H9 (cell line): ENCODE measurements around the gene GTF2E1. TPM values are rescaled to one million over a fixed set of nuclear protein-coding genes. Genes with fewer than 3 reads are reported as not detected.
A peak's percentile ranks its signal among the peaks of the same experiment; 100 is the strongest.
"Not testable (repeated sequence)": the region's sequence is repeated elsewhere in the genome, so short reads cannot be mapped to it uniquely, and the experiment has no call there.

Experiments used
- DNase-seq: peaks from one replicate; pipeline ENCODE4 v3.0.0-alpha.2; 2017
- H2AFZ ChIP-seq: one replicate; pipeline ENCODE4 v1.6.1; 2013; ENCODE audit warnings: mild to moderate bottlenecking, low read length, control low read depth, moderate library complexity
- H2AK5ac ChIP-seq: 2 replicates; pipeline ENCODE4 v1.6.1; 2013; ENCODE audit warnings: low read length, control low read depth, mixed read lengths; ENCODE audit not compliant: insufficient read length
- H2BK120ac ChIP-seq: one replicate; pipeline ENCODE4 v1.6.1; 2013; ENCODE audit warnings: low read depth, mild to moderate bottlenecking, low read length, control low read depth, inconsistent platforms; ENCODE audit not compliant: poor library complexity, severe bottlenecking
- H2BK12ac ChIP-seq: 2 replicates; pipeline ENCODE4 v1.6.1; 2013; ENCODE audit warnings: low read length, control low read depth, mixed read lengths, low read depth; ENCODE audit not compliant: insufficient read length
- H2BK15ac ChIP-seq: 2 replicates; pipeline ENCODE4 v1.6.1; 2013; ENCODE audit warnings: low read depth, low read length, control low read depth
- H2BK20ac ChIP-seq: one replicate; pipeline ENCODE4 v1.6.1; 2013; ENCODE audit warnings: low read depth, mild to moderate bottlenecking, low read length, control low read depth, inconsistent platforms; ENCODE audit not compliant: poor library complexity, severe bottlenecking
- H2BK5ac ChIP-seq: 2 replicates; pipeline ENCODE4 v1.6.1; 2013; ENCODE audit warnings: low read length, control low read depth, mixed read lengths; ENCODE audit not compliant: insufficient read length
- H3K14ac ChIP-seq: 2 replicates; pipeline ENCODE4 v1.6.1; 2013; ENCODE audit warnings: low read length, control low read depth; ENCODE audit not compliant: insufficient read depth
- H3K18ac ChIP-seq: 2 replicates; pipeline ENCODE4 v1.6.1; 2013; ENCODE audit warnings: low read depth, mild to moderate bottlenecking, mixed read lengths, low read length, control low read depth; ENCODE audit not compliant: insufficient read length
- H3K23ac ChIP-seq: 2 replicates; pipeline ENCODE4 v1.6.1; 2013; ENCODE audit warnings: low read length, control low read depth, mixed read lengths, low read depth; ENCODE audit not compliant: insufficient read length
- H3K23me2 ChIP-seq: 2 replicates; pipeline ENCODE4 v1.6.1; 2013; ENCODE audit warnings: low read depth, mild to moderate bottlenecking, mixed read lengths, low read length, control low read depth; ENCODE audit not compliant: insufficient read length, poor library complexity, severe bottlenecking
- H3K27ac ChIP-seq: 2 replicates; pipeline ENCODE4 v1.5.1; 2013; ENCODE audit warnings: low read length, control low read depth, mixed read lengths, low read depth; ENCODE audit not compliant: insufficient read length
- H3K27me3 ChIP-seq: 2 replicates; pipeline ENCODE4 v1.6.1; 2013; ENCODE audit warnings: low read length, control low read depth, inconsistent platforms; ENCODE audit not compliant: insufficient read depth
- H3K4ac ChIP-seq: 2 replicates; pipeline ENCODE4 v1.6.1; 2013; ENCODE audit warnings: low read depth, mild to moderate bottlenecking, control low read depth, inconsistent platforms, low read length, moderate library complexity
- H3K4me1 ChIP-seq: 2 replicates; pipeline ENCODE4 v1.6.1; 2013; ENCODE audit warnings: low read length, control low read depth, inconsistent platforms; ENCODE audit not compliant: insufficient read depth
- H3K4me2 ChIP-seq: 2 replicates; pipeline ENCODE4 v1.6.1; 2013; ENCODE audit warnings: low read length, control low read depth, mixed read lengths; ENCODE audit not compliant: insufficient read length, insufficient read depth
- H3K56ac ChIP-seq: 2 replicates; pipeline ENCODE4 v1.6.1; 2013; ENCODE audit warnings: low read depth, mild to moderate bottlenecking, mixed read lengths, low read length, control low read depth; ENCODE audit not compliant: insufficient read length
- H3K79me1 ChIP-seq: 2 replicates; pipeline ENCODE4 v1.6.1; 2013; ENCODE audit warnings: low read depth, mild to moderate bottlenecking, moderate library complexity, low read length, control low read depth, inconsistent platforms; ENCODE audit not compliant: insufficient read depth, poor library complexity, severe bottlenecking
- H3K79me2 ChIP-seq: 2 replicates; pipeline ENCODE4 v1.6.1; 2013; ENCODE audit warnings: low read length, control low read depth, inconsistent platforms; ENCODE audit not compliant: insufficient read depth
- H3K9ac ChIP-seq: 2 replicates; pipeline ENCODE4 v1.6.1; 2013; ENCODE audit warnings: low read length, control low read depth, mixed read lengths; ENCODE audit not compliant: insufficient read length; ENCODE audit errors: extremely low read depth
- H3K9me3 ChIP-seq: one replicate; pipeline ENCODE4 v1.6.1; 2013; ENCODE audit warnings: low read depth, low read length, inconsistent platforms; ENCODE audit not compliant: control insufficient read depth
- H3T11ph ChIP-seq: one replicate; pipeline ENCODE4 v1.6.1; 2013; ENCODE audit warnings: mild to moderate bottlenecking, low read length, control low read depth, inconsistent platforms
- H4K20me1 ChIP-seq: one replicate; pipeline ENCODE4 v1.6.1; 2013; ENCODE audit not compliant: control insufficient read depth, insufficient read length, insufficient read depth
- H4K5ac ChIP-seq: 2 replicates; pipeline ENCODE4 v1.6.1; 2013; ENCODE audit warnings: low read depth, mild to moderate bottlenecking, mixed read lengths, low read length, control low read depth; ENCODE audit not compliant: insufficient read length
- H4K8ac ChIP-seq: replicated peaks from 2 replicates; pipeline ENCODE4 v1.6.1; 2013; ENCODE audit warnings: low read length, control low read depth, mixed read lengths, low read depth; ENCODE audit not compliant: insufficient read length
- H4K91ac ChIP-seq: 2 replicates; pipeline ENCODE4 v1.6.1; 2013; ENCODE audit warnings: low read depth, mild to moderate bottlenecking, moderate library complexity, mixed read lengths, low read length, control low read depth; ENCODE audit not compliant: insufficient read length
- H3K27ac Mint-ChIP-seq, 3 experiments: 2 replicates in 2 of 3; 3 replicates in 1 of 3; pipeline ENCODE4 v1.8.0; 2020 to 2021; ENCODE audit warnings: mixed read lengths in 3 of 3, mild to moderate bottlenecking in 1 of 3, moderate library complexity in 1 of 3
- H3K27me3 Mint-ChIP-seq: 2 replicates; pipeline ENCODE4 v1.8.0; 2021; ENCODE audit warnings: low read depth, mild to moderate bottlenecking, moderate library complexity, mixed read lengths
- H3K36me3 Mint-ChIP-seq, 3 experiments: 2 replicates in 2 of 3; 3 replicates in 1 of 3; pipeline ENCODE4 v1.8.0; 2020 to 2021; ENCODE audit warnings: low read depth in 3 of 3, mixed read lengths in 3 of 3; ENCODE audit not compliant: insufficient read depth in 1 of 3
- H3K4me1 Mint-ChIP-seq, 2 experiments: 2 replicates each; pipeline ENCODE4 v1.8.0; 2020; ENCODE audit warnings: mixed read lengths in 2 of 2
- H3K4me3 Mint-ChIP-seq, 2 experiments: 2 replicates in 1 of 2; 3 replicates in 1 of 2; pipeline ENCODE4 v1.8.0; 2020 to 2021; ENCODE audit warnings: mild to moderate bottlenecking in 2 of 2, mixed read lengths in 2 of 2, moderate library complexity in 1 of 2
- H3K9me3 Mint-ChIP-seq, 2 experiments: 2 replicates in 1 of 2; 3 replicates in 1 of 2; pipeline ENCODE4 v1.8.0; 2020; ENCODE audit warnings: mild to moderate bottlenecking in 2 of 2, mixed read lengths in 2 of 2, moderate library complexity in 1 of 2
- WGBS: extraction: QIAGEN DNeasy Blood & Tissue Kit; methylation state at CpG from one replicate; pipeline ENCODE4 v1.1.7; 2013; ENCODE audit warnings: missing lambda C conversion rate, low lambda C conversion rate, mixed read lengths; ENCODE audit not compliant: insufficient read length; ENCODE audit errors: extremely low coverage; 5-methylcytosine and 5-hydroxymethylcytosine counted together
- total RNA-seq: library from RNA; stranded (reverse); gene quantifications from 2 replicates; pipeline ENCODE4 v1.2.1, GENCODE V29; 2021
- TF ChIP-seq, protein P1 (sequence below): fragments of 200-600 bp; sonication (generic); conservative IDR thresholded peaks from 3 replicates; pipeline ENCODE4 v1.8.0; 2021; ENCODE audit warnings: antibody characterized with exemption, mild to moderate bottlenecking

GTF2E1 gene
- total RNA-seq, 1 experiment from 2014 or later = 88.8 TPM

DNA sequence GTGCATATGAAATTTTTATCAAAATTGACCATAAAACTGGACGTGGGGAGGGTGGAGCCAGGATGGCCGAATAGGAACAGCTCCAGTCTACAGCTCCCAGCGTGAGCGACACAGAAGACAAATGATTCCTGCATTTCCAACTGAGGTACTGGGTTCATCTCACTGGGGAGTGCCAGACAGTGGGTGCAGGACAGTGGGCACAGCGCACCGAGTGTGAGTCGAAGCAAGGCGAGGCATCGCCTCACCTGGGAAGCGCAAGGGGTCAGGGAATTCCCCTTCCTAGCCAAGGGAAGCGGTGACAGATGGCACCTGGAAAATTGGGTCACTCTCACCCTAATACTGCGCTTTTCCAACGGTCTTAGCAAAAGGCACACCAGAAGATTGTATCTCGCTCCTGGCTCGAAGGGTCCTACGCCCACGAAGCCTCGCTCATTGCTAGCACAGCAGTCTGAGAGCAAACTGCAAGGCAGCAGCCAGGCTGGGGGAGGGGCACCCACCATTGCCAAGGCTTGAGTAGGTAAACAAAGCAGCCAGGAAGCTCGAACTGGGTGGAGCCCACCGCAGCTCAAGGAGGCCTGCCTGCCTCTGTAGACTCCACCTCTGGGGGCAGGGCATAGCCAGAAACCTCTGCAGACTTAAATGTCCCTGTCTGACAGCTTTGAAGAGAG lies 23.2 kb upstream of the GTF2E1 start:
- Mint-ChIP-seq H3K4me3 (peak overlapping the region; percentile 70 to 74), H3K27ac (peak overlapping the region; percentile 80 to 97 (median 95)), H3K36me3 (peaks cover 6 to 12% (median 12%) of the 10 kb centered on the region in 3 experiments; a peak in 6 of 7 replicates), H3K4me1 (peaks cover 19 to 24% of the 10 kb centered on the region in 2 experiments)
- not testable (repeated sequence) for H3K79me2 ChIP-seq, H4K20me1 ChIP-seq, H2BK5ac ChIP-seq, H3K23ac ChIP-seq, H2AK5ac ChIP-seq, H2AFZ ChIP-seq, H3K27me3 ChIP-seq, H4K8ac ChIP-seq, H2BK20ac ChIP-seq, H3K56ac ChIP-seq, H3K9me3 ChIP-seq, H2BK120ac ChIP-seq, H3K23me2 ChIP-seq, H3K79me1 ChIP-seq, H3K27me3 Mint-ChIP-seq, H4K5ac ChIP-seq, H3K9me3 Mint-ChIP-seq, H2BK15ac ChIP-seq, H3K4me1 ChIP-seq, H3T11ph ChIP-seq, H4K91ac ChIP-seq, H3K4ac ChIP-seq, H2BK12ac ChIP-seq
- TF ChIP-seq, protein P1, sequence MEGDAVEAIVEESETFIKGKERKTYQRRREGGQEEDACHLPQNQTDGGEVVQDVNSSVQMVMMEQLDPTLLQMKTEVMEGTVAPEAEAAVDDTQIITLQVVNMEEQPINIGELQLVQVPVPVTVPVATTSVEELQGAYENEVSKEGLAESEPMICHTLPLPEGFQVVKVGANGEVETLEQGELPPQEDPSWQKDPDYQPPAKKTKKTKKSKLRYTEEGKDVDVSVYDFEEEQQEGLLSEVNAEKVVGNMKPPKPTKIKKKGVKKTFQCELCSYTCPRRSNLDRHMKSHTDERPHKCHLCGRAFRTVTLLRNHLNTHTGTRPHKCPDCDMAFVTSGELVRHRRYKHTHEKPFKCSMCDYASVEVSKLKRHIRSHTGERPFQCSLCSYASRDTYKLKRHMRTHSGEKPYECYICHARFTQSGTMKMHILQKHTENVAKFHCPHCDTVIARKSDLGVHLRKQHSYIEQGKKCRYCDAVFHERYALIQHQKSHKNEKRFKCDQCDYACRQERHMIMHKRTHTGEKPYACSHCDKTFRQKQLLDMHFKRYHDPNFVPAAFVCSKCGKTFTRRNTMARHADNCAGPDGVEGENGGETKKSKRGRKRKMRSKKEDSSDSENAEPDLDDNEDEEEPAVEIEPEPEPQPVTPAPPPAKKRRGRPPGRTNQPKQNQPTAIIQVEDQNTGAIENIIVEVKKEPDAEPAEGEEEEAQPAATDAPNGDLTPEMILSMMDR = peak; percentile 26; the same call in 2 of the 3 replicates
- peak overlapping the region; percentile 55 for H3K14ac ChIP-seq
- H3K27ac ChIP-seq = peak overlapping the region; percentile 68
- peak overlapping the region; percentile 89 for H3K4me2 ChIP-seq
- H3K9ac ChIP-seq = peak overlapping the region; percentile 54
- WGBS = no CpG with 5 or more reads among the region's 20 CpGs
- peak overlapping the region; percentile 65 for H3K18ac ChIP-seq
- DNase-seq = peak; percentile 57
